Stomach (tissue), 4 donors: Measurements from ENCODE around the gene CASP8AP2.

Experiments
- POLR2A ChIP-seq, 4 donors: fragments of 450-650 bp; IDR thresholded peaks; one replicate each; pipeline ENCODE4 v1.6.1; 2016; ENCODE audit warnings: antibody characterized with exemption in 4 of 4, control low read depth in 2 of 4, mild to moderate bottlenecking in 1 of 4, moderate library complexity in 1 of 4
- TF ChIP-seq, protein P1 (sequence below), 7 experiments: fragments of 450-650 bp in 4 of 7; fragments of 200-600 bp in 3 of 7; sonication (generic) in 3 of 7; IDR thresholded peaks; one replicate each; pipeline ENCODE4 v1.5.1; 2016 to 2019; ENCODE audit warnings: antibody characterized with exemption in 7 of 7, control low read depth in 2 of 7, mild to moderate bottlenecking in 1 of 7

DNA sequence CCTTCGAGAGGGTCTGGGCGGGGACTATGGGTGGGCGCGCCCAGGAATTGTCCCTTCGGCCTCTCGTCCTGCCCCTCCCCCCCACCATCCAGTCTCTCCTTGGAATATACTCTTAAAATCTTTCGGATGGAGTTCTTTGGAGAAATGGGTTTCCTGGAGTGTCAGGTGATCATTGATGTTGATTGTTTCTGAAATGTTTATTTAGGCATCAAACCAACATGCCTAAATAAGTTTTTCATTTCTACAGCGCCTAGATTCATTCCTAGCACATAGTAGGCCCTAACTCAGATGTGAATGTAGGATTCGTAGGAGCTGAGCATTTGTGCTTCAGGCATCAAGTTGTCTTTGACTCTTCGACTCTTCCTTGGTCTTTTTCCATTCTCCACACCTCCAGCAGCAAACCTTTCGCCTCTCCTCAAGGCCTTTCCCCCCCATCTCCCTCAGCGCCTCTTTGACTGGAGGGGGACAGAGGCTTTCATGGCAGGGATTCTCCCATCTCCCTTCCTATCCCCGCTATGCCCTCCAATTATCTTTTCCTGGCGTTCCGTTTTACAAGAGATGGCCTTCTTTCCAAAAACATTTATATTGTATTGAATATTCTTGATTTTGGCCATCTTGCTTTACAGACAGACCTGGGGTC lies 610 bp downstream of the CASP8AP2 start:
- TF ChIP-seq, protein P1, sequence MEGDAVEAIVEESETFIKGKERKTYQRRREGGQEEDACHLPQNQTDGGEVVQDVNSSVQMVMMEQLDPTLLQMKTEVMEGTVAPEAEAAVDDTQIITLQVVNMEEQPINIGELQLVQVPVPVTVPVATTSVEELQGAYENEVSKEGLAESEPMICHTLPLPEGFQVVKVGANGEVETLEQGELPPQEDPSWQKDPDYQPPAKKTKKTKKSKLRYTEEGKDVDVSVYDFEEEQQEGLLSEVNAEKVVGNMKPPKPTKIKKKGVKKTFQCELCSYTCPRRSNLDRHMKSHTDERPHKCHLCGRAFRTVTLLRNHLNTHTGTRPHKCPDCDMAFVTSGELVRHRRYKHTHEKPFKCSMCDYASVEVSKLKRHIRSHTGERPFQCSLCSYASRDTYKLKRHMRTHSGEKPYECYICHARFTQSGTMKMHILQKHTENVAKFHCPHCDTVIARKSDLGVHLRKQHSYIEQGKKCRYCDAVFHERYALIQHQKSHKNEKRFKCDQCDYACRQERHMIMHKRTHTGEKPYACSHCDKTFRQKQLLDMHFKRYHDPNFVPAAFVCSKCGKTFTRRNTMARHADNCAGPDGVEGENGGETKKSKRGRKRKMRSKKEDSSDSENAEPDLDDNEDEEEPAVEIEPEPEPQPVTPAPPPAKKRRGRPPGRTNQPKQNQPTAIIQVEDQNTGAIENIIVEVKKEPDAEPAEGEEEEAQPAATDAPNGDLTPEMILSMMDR (IDR thresholded peaks at IDR 0.05), result no peak
- no peak for TF ChIP-seq POLR2A (IDR thresholded peaks at IDR 0.05)
